Occipital lobe (tissue), 2 donors: ENCODE measurements around the gene FHOD3. TPM values are rescaled to one million over a fixed set of nuclear protein-coding genes. Genes with fewer than 3 reads are reported as not detected.

ENCODE experiments used
- DNase-seq: peaks from one replicate; lab custom pipeline; 2025; lab: John Stamatoyannopoulos, UW
- total RNA-seq: library from RNA; depleted of rRNA; stranded (reverse); fragments of >200 nt; gene quantifications from one replicate; pipeline ENCODE4 v1.2.3, GENCODE V29; 2014

Gene FHOD3
- total RNA-seq, 1 donor from 2014 or later: 51.2 TPM

- DNase-seq: no peak
These were observed 24.3 kb downstream of the FHOD3 start for GRCh38 chr18:36321658-36322407.

- DNase-seq: no peak
These were observed 24.9 kb downstream of the FHOD3 start for GRCh38 chr18:36322408-36322728.

- DNase-seq: no peak
These were observed 25.2 kb downstream of the FHOD3 start for GRCh38 chr18:36322734-36323133.

DNA sequence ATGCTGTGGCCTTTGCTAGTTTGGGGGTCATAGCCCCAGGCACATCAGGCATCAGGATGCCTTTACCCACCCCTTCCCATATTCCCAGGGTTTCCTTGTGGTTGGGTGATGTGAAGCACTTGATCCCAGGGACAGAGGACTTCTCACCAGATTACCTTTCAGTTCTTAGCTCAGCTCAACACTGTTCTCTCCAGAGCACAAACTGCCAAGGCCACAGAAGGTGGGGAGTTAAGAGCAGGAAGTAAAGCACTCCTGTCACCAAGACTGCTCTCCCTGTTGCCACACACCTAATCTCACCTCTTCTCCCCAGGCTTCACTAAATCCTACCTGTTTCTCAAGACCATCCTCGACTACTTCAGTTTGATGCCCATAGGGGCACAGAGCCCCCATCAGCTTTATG, 25.9 kb downstream of the FHOD3 start:
- DNase-seq: no peak

DNA sequence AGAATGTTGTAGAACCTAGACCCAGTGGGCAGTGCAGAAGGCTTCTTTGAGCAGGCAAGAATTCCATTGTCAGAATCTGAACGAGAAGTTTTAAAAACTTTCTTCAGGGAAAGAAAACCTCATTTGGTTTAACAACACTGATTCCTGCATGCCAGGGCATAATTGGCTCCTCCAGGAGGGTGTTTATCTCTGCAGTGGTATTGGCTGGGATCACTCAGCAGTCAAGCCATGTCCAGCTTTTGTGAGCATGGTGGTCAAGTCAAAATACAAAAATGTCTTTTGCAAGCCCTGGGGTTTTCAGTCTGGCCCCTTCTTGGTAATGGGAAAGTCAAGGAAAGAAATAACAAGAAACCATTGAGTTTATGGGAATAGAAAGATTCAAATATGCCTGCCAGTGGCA, 28.3 kb downstream of the FHOD3 start:
- DNase-seq: no peak

DNA sequence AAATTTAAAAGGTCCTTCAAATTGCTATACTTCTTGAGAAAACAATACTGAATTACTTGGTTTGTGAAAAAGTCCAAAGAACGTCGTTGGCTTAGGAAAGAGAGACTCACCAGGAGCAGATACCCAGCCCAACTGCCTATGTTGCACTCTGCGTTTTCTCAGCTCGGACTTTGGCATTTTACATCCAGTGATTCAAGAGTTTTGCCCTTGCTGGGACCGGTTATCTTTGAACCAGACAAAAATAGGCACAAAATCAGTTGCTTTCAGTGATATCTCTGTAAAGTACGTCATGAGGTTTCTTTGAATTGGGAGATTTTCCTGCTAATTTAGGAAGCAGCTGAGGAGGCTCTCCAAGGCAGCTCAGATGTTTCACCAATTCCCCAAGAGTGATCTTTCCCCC, 29.3 kb downstream of the FHOD3 start:
- DNase-seq: no peak

DNA sequence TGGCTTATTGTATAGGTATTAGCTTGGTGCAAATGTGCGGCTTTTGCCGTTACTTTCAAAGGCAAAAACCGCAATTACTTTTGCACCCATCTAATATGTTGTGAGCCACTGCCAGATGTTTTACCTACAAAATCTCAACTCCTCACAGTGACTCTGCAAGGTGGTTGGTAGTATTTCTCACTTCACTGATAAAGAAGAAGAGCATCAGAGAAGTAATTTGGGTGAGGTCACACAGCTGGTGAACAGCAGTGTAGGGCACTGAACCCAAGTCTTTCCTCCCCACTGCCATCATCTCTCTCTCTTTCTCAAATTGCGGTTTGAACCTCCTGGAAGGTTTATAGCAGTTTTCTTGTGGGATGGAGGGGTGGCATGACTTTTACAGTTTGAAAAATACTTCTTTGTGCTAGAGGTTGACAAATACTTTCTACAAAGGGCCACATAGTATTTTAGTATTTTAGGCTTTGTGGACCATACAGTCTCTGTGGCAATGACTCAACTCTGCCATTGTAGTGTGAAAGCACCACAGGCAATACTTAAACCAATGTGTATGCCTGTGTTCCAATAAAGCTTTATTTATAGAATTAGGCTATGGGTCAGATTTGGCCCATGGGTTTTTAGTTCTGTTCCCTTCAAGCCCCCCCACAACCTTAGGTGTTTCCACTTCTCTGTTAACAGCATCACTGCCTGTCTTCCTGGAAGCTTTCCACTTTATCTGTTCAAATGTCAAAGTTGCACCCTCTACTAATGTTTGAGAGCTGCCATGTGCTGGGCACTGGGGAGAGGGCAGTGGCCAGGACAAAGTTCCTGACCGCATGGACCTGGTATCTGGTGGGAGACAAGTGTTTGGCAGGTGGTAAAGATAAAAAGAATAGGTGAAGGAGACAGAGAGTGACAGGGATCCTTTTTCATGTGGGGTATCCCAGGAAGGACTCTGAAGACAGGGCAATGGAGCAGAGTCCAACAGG, 30.1 kb downstream of the FHOD3 start:
- DNase-seq: no peak

DNA sequence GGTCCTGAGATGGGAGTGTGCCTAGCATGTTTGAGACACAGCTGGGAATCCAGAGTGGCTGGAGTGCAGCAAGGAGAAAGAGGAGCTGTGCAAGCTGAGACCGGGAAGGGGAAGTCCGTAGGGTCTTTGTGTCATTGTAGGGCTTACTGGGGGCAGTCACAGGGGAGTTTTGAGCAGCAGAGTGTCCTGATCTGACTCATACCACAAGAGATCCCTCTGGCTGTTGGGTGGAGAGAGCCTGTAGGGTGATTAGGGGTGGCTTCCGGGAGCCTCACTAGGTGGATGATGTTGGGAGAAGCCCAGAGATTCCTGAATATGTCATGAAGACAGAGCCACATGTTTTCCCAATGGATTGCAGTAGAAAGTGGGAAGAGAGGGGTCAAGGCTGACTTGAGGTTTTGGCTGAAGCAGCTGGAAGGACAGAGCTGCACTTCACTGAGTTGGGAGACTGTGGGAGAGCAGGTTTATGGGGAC, 30.9 kb downstream of the FHOD3 start:
- no peak for DNase-seq

DNA sequence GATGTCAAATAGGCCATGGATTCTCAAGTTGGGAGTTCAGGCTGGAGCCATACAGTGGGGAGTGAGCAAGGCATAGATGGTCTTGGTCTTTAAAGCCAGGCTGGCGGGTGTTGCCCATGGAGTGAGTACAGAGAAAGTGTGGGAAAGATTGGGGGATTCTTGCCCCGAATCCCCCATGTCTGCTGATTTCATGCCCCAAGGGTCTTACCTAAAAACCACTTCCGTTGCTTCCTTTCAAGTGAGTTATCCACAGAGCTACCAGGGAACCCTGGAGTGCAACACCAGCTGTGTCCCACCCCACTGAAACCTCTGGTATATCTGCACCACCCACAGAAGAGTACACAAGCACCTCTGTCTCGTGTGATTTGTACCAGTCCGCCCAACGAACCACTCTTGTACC, 31.4 kb downstream of the FHOD3 start:
- DNase-seq: no peak

- DNase-seq: no peak
These were observed 32.3 kb downstream of the FHOD3 start for GRCh38 chr18:36329684-36330434.

GRCh38 chr18:36330435-36331052, 33.0 kb downstream of the FHOD3 start:
- DNase-seq: no peak

GRCh38 chr18:36331521-36331971, 34.0 kb downstream of the FHOD3 start:
- no peak for DNase-seq

DNA sequence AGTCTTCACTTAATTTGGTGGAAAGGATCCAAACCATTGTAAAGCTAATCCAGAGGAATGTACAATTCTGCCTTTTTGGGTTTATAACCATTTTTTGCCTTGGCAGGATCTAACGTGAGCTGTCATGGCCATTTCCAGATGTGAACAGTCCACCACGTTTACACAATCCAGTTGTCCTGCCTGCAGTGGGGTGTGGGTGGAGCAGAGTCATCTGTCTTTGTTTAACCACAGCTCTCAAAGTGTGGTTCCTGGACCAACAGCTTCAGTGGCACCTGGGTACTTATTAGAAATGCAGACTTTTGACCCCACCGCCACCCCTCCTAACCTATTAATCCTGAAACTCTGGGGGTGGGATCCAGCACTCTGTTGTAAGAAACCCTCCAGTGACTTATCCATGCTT, 35.9 kb downstream of the FHOD3 start:
- no peak for DNase-seq

DNA sequence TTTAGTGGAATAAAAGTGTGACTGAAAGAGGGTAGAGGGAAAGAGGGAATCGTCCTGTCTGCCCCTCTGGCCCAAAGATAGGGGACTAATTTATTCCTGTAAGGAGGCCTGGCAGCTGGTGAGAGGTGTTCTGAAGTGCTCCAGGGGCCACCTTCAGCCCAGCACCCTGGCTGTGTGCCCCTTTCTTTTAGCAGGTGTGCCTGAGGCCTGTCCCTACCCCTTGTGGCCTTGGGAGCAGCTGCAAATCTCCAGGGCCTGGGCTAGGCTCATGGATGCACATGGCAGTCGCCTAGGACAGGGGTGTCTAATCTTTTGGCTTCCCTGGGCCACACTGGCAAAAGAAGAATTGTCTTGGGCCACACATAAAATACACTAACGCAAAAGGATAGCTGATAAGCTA, 37.3 kb downstream of the FHOD3 start:
- DNase-seq: no peak

DNA sequence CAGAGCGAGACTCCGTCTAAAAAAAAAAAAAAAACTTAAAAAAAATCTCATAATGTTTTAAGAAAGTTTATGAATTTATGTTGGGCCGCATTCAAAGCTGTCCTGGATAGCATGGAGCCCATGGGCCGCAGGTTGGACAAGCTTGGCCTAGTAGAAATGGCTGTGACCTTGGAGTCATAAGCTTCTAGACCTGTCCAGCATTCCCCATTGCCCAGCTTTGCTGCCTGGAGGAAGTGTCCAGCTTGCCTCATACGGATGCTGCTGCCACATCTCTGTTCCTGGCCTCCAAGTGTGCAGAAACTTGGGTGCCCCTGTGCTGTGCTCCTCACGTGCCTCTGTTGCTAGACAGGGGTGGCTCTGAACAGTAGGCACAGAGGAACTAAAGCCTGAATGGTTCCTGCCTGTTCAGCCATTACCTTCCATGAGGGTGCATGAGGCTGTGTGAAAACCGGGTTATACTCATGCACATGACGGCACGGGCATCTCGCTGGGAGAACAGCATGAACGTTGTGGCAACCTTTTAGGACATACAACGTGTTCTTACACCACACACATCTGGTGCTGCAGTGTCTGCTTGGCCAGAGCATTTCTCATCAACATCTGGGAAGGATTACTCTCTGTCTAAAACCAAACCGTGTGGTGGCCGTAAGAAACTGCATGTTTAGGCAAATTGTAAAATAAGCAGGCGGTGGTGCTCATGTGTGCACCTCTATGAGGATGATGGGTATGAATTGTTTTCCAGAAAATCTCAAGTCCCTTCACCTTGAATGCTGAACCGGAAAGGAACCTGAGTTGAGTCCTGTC, 38.2 kb downstream of the FHOD3 start:
- no peak for DNase-seq

GRCh38 chr18:36337679-36338402, 40.3 kb downstream of the FHOD3 start:
- no peak for DNase-seq

DNA sequence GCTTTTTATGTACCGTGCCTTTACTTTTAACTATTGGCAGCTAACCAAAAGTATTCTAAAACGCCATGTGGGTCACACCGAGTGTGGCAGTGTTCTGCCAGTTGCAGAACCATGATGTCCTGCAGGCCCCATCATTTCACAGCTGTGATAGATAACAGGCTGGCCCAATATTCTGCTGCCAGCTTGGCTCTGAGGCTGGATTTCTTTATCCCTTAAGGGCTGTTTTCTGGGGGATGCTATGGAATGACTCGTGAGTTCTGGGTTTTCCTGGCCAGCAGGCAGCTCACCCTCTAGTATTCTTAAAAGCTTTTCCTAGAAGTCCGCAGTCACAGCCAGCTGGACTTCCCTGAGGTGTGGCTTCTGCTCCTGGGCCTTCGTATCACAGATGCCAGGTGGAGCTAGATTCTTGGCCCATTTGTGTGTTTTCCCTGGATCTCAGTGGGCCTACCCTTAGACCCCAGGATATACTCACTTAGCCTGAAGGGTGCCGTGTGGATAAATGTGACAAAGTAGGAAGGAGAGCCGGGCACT, 41.0 kb downstream of the FHOD3 start:
- no peak for DNase-seq

DNA sequence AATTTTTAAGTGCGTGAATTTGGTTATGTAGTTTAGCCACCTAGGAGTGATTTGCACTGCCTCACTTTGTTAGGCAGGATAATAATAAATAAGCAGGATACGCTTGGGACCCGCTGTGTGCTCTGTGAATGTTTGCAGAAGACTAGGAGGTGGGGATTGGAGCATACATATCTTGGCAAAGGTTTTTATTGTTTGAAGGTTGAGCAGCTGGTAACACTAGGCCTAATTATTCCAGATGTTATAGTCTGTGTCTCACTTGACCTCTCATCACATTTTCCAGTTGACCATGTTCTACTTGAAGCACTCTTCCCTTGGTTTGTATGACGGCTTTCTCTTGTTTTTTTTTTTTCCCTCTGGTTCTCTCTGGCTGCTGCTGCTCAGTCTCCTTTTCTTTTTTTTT, 42.7 kb downstream of the FHOD3 start:
- DNase-seq: no peak

- DNase-seq: no peak
These were observed 44.4 kb downstream of the FHOD3 start for GRCh38 chr18:36341944-36342343.

GRCh38 chr18:36348331-36348730, 50.8 kb downstream of the FHOD3 start:
- DNase-seq: no peak
